Endothelial cell of umbilical vein (primary cell): ENCODE measurements around the gene CCL21. TPM values are rescaled to one million over a fixed set of nuclear protein-coding genes. Genes with fewer than 3 reads are reported as not detected.

Experiments
- BruUV-seq: library from RNA; stranded (reverse); fragments of 400-500 nt; replicated peaks from 2 replicates; lab custom pipeline; 2021; lab: Mats Ljungman, UMichigan
- CTCF ChIA-PET: fragments of 300-600, 350-600 bp; sonication (Branson Sonifier 250); formaldehyde crosslinking; loops from one replicate; lab custom pipeline; 2021; ENCODE audit warnings: antibody characterized with exemption, inconsistent platforms; lab: Charles Lee
- POLR2A ChIA-PET: fragments of 300-600, 350-600 bp; sonication (Branson Sonifier 250); formaldehyde crosslinking; loops from one replicate; lab custom pipeline; 2021; ENCODE audit warnings: antibody characterized with exemption, inconsistent platforms; lab: Charles Lee
- DNase-seq: peaks from one replicate; pipeline ENCODE4 v3.0.0-alpha.2; 2011; ENCODE audit warnings: low read depth, low spot score
- FAIRE-seq: peaks from 2 replicates; lab custom pipeline; 2011; peaks lifted over from hg19 to GRCh38; lab: Jason Lieb, UNC
- H2AFZ ChIP-seq: 2 replicates; pipeline ENCODE4 v1.6.0; 2012; ENCODE audit warnings: low read depth, low read length, control low read depth, inconsistent platforms
- H3K27ac ChIP-seq: 2 replicates; pipeline ENCODE4 v1.5.1; 2011; ENCODE audit warnings: low read depth, mild to moderate bottlenecking, control low read depth, low read length, moderate library complexity; ENCODE audit not compliant: insufficient read depth
- H3K27me3 ChIP-seq, 2 experiments: 2 replicates each; pipeline versions ENCODE4 v1.6.0 to v1.6.1; 2011; ENCODE audit warnings: low read length in 2 of 2, mixed read lengths in 1 of 2; ENCODE audit not compliant: control insufficient read depth in 2 of 2, insufficient read depth in 2 of 2
- H3K36me3 ChIP-seq, 2 experiments: 2 replicates in 1 of 2; 3 replicates in 1 of 2; pipeline ENCODE4 v1.5.1; 2011; ENCODE audit warnings: low read length in 2 of 2, mild to moderate bottlenecking in 1 of 2, moderate library complexity in 1 of 2; ENCODE audit not compliant: control insufficient read depth in 2 of 2, insufficient read depth in 2 of 2; ENCODE audit errors: extremely low read depth in 1 of 2
- H3K4me1 ChIP-seq: 3 replicates; pipeline ENCODE4 v1.5.1; 2011; ENCODE audit warnings: mild to moderate bottlenecking, low read length; ENCODE audit not compliant: control insufficient read depth, insufficient read depth; ENCODE audit errors: extremely low read depth
- H3K4me2 ChIP-seq: 2 replicates; pipeline ENCODE4 v1.6.1; 2011; ENCODE audit warnings: low read length, control low read depth, mixed read lengths; ENCODE audit not compliant: insufficient read depth
- H3K4me3 ChIP-seq, 3 experiments: fragments of 200-600 bp in 1 of 3; sonication (generic), shearing (Covaris generic) in 1 of 3; replicated peaks in 1 of 3; 2 replicates each; pipeline ENCODE4 v1.5.1; 2011 to 2016; ENCODE audit warnings: control low read depth in 3 of 3, low read length in 3 of 3, mild to moderate bottlenecking in 2 of 3, inconsistent platforms in 1 of 3, low read depth in 1 of 3, moderate library complexity in 1 of 3; ENCODE audit not compliant: insufficient read depth in 1 of 3
- H3K79me2 ChIP-seq: 2 replicates; pipeline ENCODE4 v1.6.0; 2012; ENCODE audit warnings: low read length, inconsistent platforms; ENCODE audit not compliant: control insufficient read depth, insufficient read depth
- H3K9ac ChIP-seq: replicated peaks from 2 replicates; pipeline ENCODE3; 2011; ENCODE audit warnings: low read length, control low read depth; ENCODE audit not compliant: insufficient read depth; ENCODE audit errors: extremely low read depth
- H3K9me1 ChIP-seq: replicated peaks from 3 replicates; pipeline ENCODE4 v1.6.0; 2011; ENCODE audit warnings: mild to moderate bottlenecking, low read length; ENCODE audit not compliant: control insufficient read depth, insufficient read depth; ENCODE audit errors: extremely low read depth
- H3K9me3 ChIP-seq: replicated peaks from 2 replicates; pipeline ENCODE4 v1.5.1; 2012; ENCODE audit warnings: low read length, inconsistent platforms; ENCODE audit not compliant: control insufficient read depth, insufficient read depth
- H4K20me1 ChIP-seq: replicated peaks from 2 replicates; pipeline ENCODE3; 2011; ENCODE audit warnings: mild to moderate bottlenecking, low read length; ENCODE audit not compliant: control insufficient read depth, insufficient read depth; ENCODE audit errors: extremely low read depth
- CTCF ChIP-seq, 2 donors: IDR thresholded peaks; 1 replicate in 1 of 2; 2 replicates in 1 of 2; pipeline ENCODE4 v1.5.1; 2011; ENCODE audit warnings: low read length in 2 of 2, mild to moderate bottlenecking in 2 of 2, moderate library complexity in 2 of 2, control low read depth in 1 of 2, inconsistent platforms in 1 of 2, low read depth in 1 of 2; ENCODE audit not compliant: insufficient read depth in 1 of 2; ENCODE audit errors: extremely low read depth in 1 of 2
- EZH2 ChIP-seq: IDR thresholded peaks from 2 replicates; pipeline ENCODE4 v1.6.1; 2012; ENCODE audit warnings: borderline replicate concordance, low read depth, mild to moderate bottlenecking, moderate library complexity, low read length, inconsistent platforms; ENCODE audit not compliant: severe bottlenecking
- FOS ChIP-seq: IDR thresholded peaks from 2 replicates; pipeline ENCODE4 v1.6.1; 2011; ENCODE audit warnings: mild to moderate bottlenecking, low read length, moderate library complexity, borderline replicate concordance; ENCODE audit not compliant: insufficient read depth
- JUN ChIP-seq: IDR thresholded peaks from 2 replicates; pipeline ENCODE4 v1.6.1; 2011; ENCODE audit warnings: borderline replicate concordance, low read depth; ENCODE audit not compliant: insufficient read length, insufficient read depth
- MAX ChIP-seq: IDR thresholded peaks from 2 replicates; pipeline ENCODE4 v1.6.1; 2011; ENCODE audit not compliant: insufficient read depth, insufficient read length
- MYC ChIP-seq: IDR thresholded peaks from one replicate; pipeline ENCODE4 v1.6.1; 2011; ENCODE audit warnings: mild to moderate bottlenecking, low read depth, low read length
- POLR2A ChIP-seq: IDR thresholded peaks from 2 replicates; pipeline ENCODE4 v1.6.1; 2012; ENCODE audit warnings: low read depth, mild to moderate bottlenecking, control low read depth, low read length
- POLR2AphosphoS5 ChIP-seq: IDR thresholded peaks from 2 replicates; pipeline ENCODE4 v1.6.1; 2012; ENCODE audit warnings: low read depth, mild to moderate bottlenecking, control low read depth, low read length, moderate library complexity; ENCODE audit not compliant: insufficient read depth
- dilution Hi-C: fragments of 300-500 bp; cut with MboI; formaldehyde crosslinking; loops from one replicate; pipeline ENCODE4 v1.15.0; 2019; ENCODE audit warnings: low sequenced_read_pairs; ENCODE audit not compliant: extremely low pct_ligation_motif_present
- intact Hi-C: fragments of 100-400 bp; cut with micrococcal nuclease; formaldehyde crosslinking; loops from one replicate; pipeline ENCODE4 v1.10.0; 2022
- polyA plus RNA-seq, 4 experiments: library from polyadenylated mRNA; depleted of rRNA in 3 of 4; stranded (reverse) in 3 of 4; unstranded in 1 of 4; fragments of >200 nt; gene quantifications; 2 replicates each; pipeline versions ENCODE4 v1.2.1 to v1.2.3, GENCODE V29; 2011 to 2012; ENCODE audit warnings: missing spikeins in 1 of 4
- total RNA-seq: library from RNA; stranded (reverse); gene quantifications from 2 replicates; pipeline ENCODE4 v1.2.3, GENCODE V29; 2021

The CCL21 gene
- total and polyA plus RNA-seq, 2 donors (not counting 3 experiments of a cell fraction or from before 2014, with no cell fraction given), result 0.17 TPM; not detected in 1

GRCh38 chr9:34701023-34701768, 8.7 kb downstream of the CCL21 start:
- POLR2A ChIA-PET, result no interaction called here
- Histone ChIP-seq H3K9me1 (no peaks in the 10 kb centered on the region), H3K27ac (no peak overlapping the region), H3K36me3 (no peaks in the 10 kb centered on the region), H2AFZ (peak overlapping the region; percentile 90), H3K27me3 (peaks cover 18 to 30% of the 10 kb centered on the region in 2 experiments), H3K9me3 (no peaks in the 10 kb centered on the region), H3K4me1 (peaks cover 4% of the 10 kb centered on the region), H4K20me1 (no peaks in the 10 kb centered on the region), H3K79me2 (no peaks in the 10 kb centered on the region), H3K4me3 (peak overlapping the region; percentile 46 to 73 (median 66)), H3K9ac (peak overlapping the region; percentile 8), H3K4me2 (peak overlapping the region; percentile 87)
- BruUV-seq, result no TSS peak
- TF ChIP-seq EZH2 (no peak), CTCF (IDR thresholded peaks at IDR 0.05; ENCODE audit: extremely low read depth in 1 of 2, insufficient read depth in 1 of 2, low read depth in 1 of 2, low read length in 2 of 2) (peak; percentile 95 to 96)
- DNase-seq (peak; percentile 55), FAIRE-seq (peak; percentile 26)
- intact Hi-C loops, result no loop called here
- CTCF ChIA-PET, result interaction anchor here (0.7 to 3.7 kb wide), 12 partner anchors 9 to 350 kb away, joined by 3 to 92 read pairs (median 5); partner anchors contain the start of gene CCL21
- dilution Hi-C loops, result no loop called here

GRCh38 chr9:34694811-34695210, 15.1 kb downstream of the CCL21 start:
- CTCF ChIA-PET, result interaction anchor here (3.3 kb wide), 1 partner anchor 8 kb away, joined by 11 read pairs; no protein-coding TSS in a partner anchor
- no TSS peak for BruUV-seq
- TF ChIP-seq MAX (no peak), CTCF (IDR thresholded peaks at IDR 0.05; ENCODE audit: extremely low read depth in 1 of 2, insufficient read depth in 1 of 2, low read depth in 1 of 2, low read length in 2 of 2) (no peak), MYC (no peak), FOS (no peak), JUN (no peak), POLR2A (no peak), POLR2AphosphoS5 (no peak)

More at GRCh38 chr9:34694811-34695210, 15.1 kb downstream of the CCL21 start:
- DNase-seq, result no peak
- Histone ChIP-seq H3K9ac (no peak overlapping the region), H3K4me2 (no peak overlapping the region), H3K4me3 (no peak overlapping the region), H4K20me1 (no peaks in the 10 kb centered on the region), H3K9me1 (no peaks in the 10 kb centered on the region), H3K79me2 (no peaks in the 10 kb centered on the region), H3K9me3 (no peaks in the 10 kb centered on the region), H3K27ac (no peak overlapping the region), H3K27me3 (peaks cover 10 to 18% of the 10 kb centered on the region in 2 experiments), H2AFZ (no peak overlapping the region), H3K4me1 (no peaks in the 10 kb centered on the region), H3K36me3 (no peaks in the 10 kb centered on the region)
- dilution Hi-C loops (no loop called here), intact Hi-C loops (no loop called here)
- POLR2A ChIA-PET, result no interaction called here
- no peak for FAIRE-seq
